ENCODE measurements around the gene SRP54.
"Not testable (repeated sequence)": the region's sequence is repeated elsewhere in the genome, so short reads cannot be mapped to it uniquely, and the experiment has no call there.

The SRP54 gene

GRCh38 chr14:35044939-35045797 is 62.4 kb downstream of the SRP54 start:
- peak overlapping the region in 20 of 21 experiments; percentile 76 to 98 (median 95) for H3K27ac ChIP-seq
- H3K4me3 ChIP-seq: peak overlapping the region; percentile 57 to 90 (median 70)

- peak overlapping the region in 20 of 21 experiments; percentile 76 to 98 (median 95) for H3K27ac ChIP-seq
- H3K4me3 ChIP-seq: peak overlapping the region; percentile 57 to 90 (median 70)
These were observed 62.9 kb downstream of the SRP54 start for GRCh38 chr14:35045798-35046047.

GRCh38 chr14:35046048-35046750 is 63.4 kb downstream of the SRP54 start, which contains the start of gene FAM177A1:
Gene FAM177A1, plus strand, starts transcription at chr14:35046272. Its CDS starts 192 bp downstream, at chr14:35046464.
- H3K27ac ChIP-seq: peak within 1 kb of the TSS; percentile 67 to 98 (median 95)
- H3K4me3 ChIP-seq: peak within 1 kb of the TSS; percentile 57 to 90 (median 70)

- H3K27ac ChIP-seq: peak overlapping the region; percentile 67 to 98 (median 95)
- H3K4me3 ChIP-seq: peak overlapping the region; percentile 57 to 90 (median 70)
These were observed 64.2 kb downstream of the SRP54 start for GRCh38 chr14:35046751-35047536.

GRCh38 chr14:35047976-35048513 is 65.3 kb downstream of the SRP54 start:
- Histone ChIP-seq H3K27ac (peak overlapping the region in 1 of 21 experiments; percentile 98), H3K4me3 (no peak overlapping the region)

- Histone ChIP-seq H3K27ac (peak overlapping the region in 1 of 21 experiments; percentile 4), H3K4me3 (no peak overlapping the region)
These were observed 67.9 kb downstream of the SRP54 start for GRCh38 chr14:35050652-35051051.

- Histone ChIP-seq H3K4me3 (no peak overlapping the region), H3K27ac (no peak overlapping the region)
These were observed 69.0 kb downstream of the SRP54 start for GRCh38 chr14:35051796-35052195.

GRCh38 chr14:35052637-35053036 is 69.8 kb downstream of the SRP54 start:
- H3K4me3 ChIP-seq: no peak overlapping the region
- no peak overlapping the region for H3K27ac ChIP-seq

- not testable (repeated sequence) for H3K4me3 ChIP-seq
- H3K27ac ChIP-seq: peak overlapping the region in 6 of 21 experiments; percentile 5 to 49 (median 20)
These were observed 78.5 kb downstream of the SRP54 start for GRCh38 chr14:35061113-35061791.

- H3K27ac ChIP-seq, H3K4me3 ChIP-seq: not testable (repeated sequence)
These were observed 82.9 kb downstream of the SRP54 start for GRCh38 chr14:35065731-35066130.

- Histone ChIP-seq H3K27ac (no peak overlapping the region), H3K4me3 (no peak overlapping the region)
These were observed 85.6 kb downstream of the SRP54 start for GRCh38 chr14:35068238-35069012.

- Histone ChIP-seq H3K4me3 (no peak overlapping the region), H3K27ac (no peak overlapping the region)
These were observed 89.4 kb downstream of the SRP54 start for GRCh38 chr14:35072226-35072625.

GRCh38 chr14:35073486-35073885 is 90.7 kb downstream of the SRP54 start:
- H3K27ac ChIP-seq: no peak overlapping the region
- no peak overlapping the region for H3K4me3 ChIP-seq

GRCh38 chr14:35078082-35078481 is 95.3 kb downstream of the SRP54 start:
- H3K27ac ChIP-seq: no peak overlapping the region
- no peak overlapping the region for H3K4me3 ChIP-seq

Measured in skin epidermis (tissue), 12 donors.